NCI-H2227 (cell line): ENCODE measurements around the gene BMPR1B.
"Not testable (repeated sequence)": the region's sequence is repeated elsewhere in the genome, so short reads cannot be mapped to it uniquely, and the experiment has no call there.

Experiments
- DNase-seq: peaks from one replicate; lab custom pipeline; 2025; ENCODE audit not compliant: unreplicated experiment; lab: John Stamatoyannopoulos, UW

BMPR1B gene

GRCh38 chr4:94831607-94832006, 73.9 kb downstream of the BMPR1B start:
- DNase-seq = no peak

- not testable (repeated sequence) for DNase-seq
These were observed 74.6 kb downstream of the BMPR1B start for GRCh38 chr4:94832329-94832728.

- DNase-seq = no peak
These were observed 75.6 kb downstream of the BMPR1B start for GRCh38 chr4:94833394-94833793.

GRCh38 chr4:94834501-94834900, 76.7 kb downstream of the BMPR1B start:
- DNase-seq = no peak

GRCh38 chr4:94841166-94841863, 83.6 kb downstream of the BMPR1B start:
- DNase-seq = not testable (repeated sequence)

GRCh38 chr4:94841864-94842221, 84.1 kb downstream of the BMPR1B start:
- no peak for DNase-seq

- DNase-seq = no peak
These were observed 85.5 kb downstream of the BMPR1B start for GRCh38 chr4:94843216-94843615.

GRCh38 chr4:94848326-94848725, 90.6 kb downstream of the BMPR1B start:
- no peak for DNase-seq

- DNase-seq = no peak
These were observed 92.1 kb downstream of the BMPR1B start for GRCh38 chr4:94849901-94850300.

GRCh38 chr4:94852616-94853015, 94.9 kb downstream of the BMPR1B start:
- no peak for DNase-seq

GRCh38 chr4:94856030-94856429, 98.3 kb downstream of the BMPR1B start:
- DNase-seq = no peak

GRCh38 chr4:94870146-94870545, 112.4 kb downstream of the BMPR1B start:
- no peak for DNase-seq

GRCh38 chr4:94871644-94872305, 114.0 kb downstream of the BMPR1B start:
- no peak for DNase-seq

- DNase-seq = no peak
These were observed 120.2 kb downstream of the BMPR1B start for GRCh38 chr4:94877973-94878372.

GRCh38 chr4:94880956-94881355, 123.2 kb downstream of the BMPR1B start:
- DNase-seq = no peak

- DNase-seq = no peak
These were observed 125.0 kb downstream of the BMPR1B start for GRCh38 chr4:94882756-94883155.

GRCh38 chr4:94887027-94887426, 129.3 kb downstream of the BMPR1B start:
- no peak for DNase-seq

- no peak for DNase-seq
These were observed 131.8 kb downstream of the BMPR1B start for GRCh38 chr4:94889523-94889922.

- no peak for DNase-seq
These were observed 132.2 kb downstream of the BMPR1B start for GRCh38 chr4:94889946-94890345.

- no peak for DNase-seq
These were observed 132.8 kb downstream of the BMPR1B start for GRCh38 chr4:94890579-94890978.

- DNase-seq = no peak
These were observed 134.3 kb downstream of the BMPR1B start for GRCh38 chr4:94892051-94892450.

GRCh38 chr4:94895081-94895480, 137.3 kb downstream of the BMPR1B start:
- DNase-seq = no peak

- DNase-seq = no peak
These were observed 139.3 kb downstream of the BMPR1B start for GRCh38 chr4:94897023-94897422.
